GM23248 (cell line): Measurements from ENCODE around the gene CHCHD3. TPM values are rescaled to one million over a fixed set of nuclear protein-coding genes. Genes with fewer than 3 reads are reported as not detected.
"Not testable (repeated sequence)": the region's sequence is repeated elsewhere in the genome, so short reads cannot be mapped to it uniquely, and the experiment has no call there.

Experiments used
- DNase-seq: peaks from one replicate; pipeline ENCODE4 v3.0.0-alpha.2; 2015
- H2AFZ ChIP-seq: fragments of 200-600 bp; sonication (generic); 2 replicates; pipeline ENCODE4 v1.6.1; 2016; ENCODE audit warnings: antibody characterized with exemption
- H3F3A ChIP-seq: fragments of 200-600 bp; sonication (generic); 2 replicates; pipeline ENCODE4 v1.6.1; 2016; ENCODE audit warnings: mild to moderate bottlenecking, antibody characterized with exemption, mixed run types; ENCODE audit not compliant: insufficient read depth
- H3K27ac ChIP-seq: fragments of 200-600 bp; sonication (generic); 2 replicates; pipeline ENCODE4 v1.5.1; 2016; ENCODE audit warnings: mild to moderate bottlenecking
- H3K27me3 ChIP-seq: fragments of 200-600 bp; sonication (generic); replicated peaks from 2 replicates; pipeline ENCODE4 v1.6.1; 2016; ENCODE audit warnings: mild to moderate bottlenecking; ENCODE audit not compliant: insufficient read depth
- H3K36me3 ChIP-seq: fragments of 200-600 bp; sonication (generic); 2 replicates; pipeline ENCODE4 v1.6.1; 2016; ENCODE audit warnings: low read depth, mild to moderate bottlenecking
- H3K4me1 ChIP-seq: fragments of 200-600 bp; sonication (generic); 2 replicates; pipeline ENCODE4 v1.6.1; 2016; ENCODE audit warnings: mild to moderate bottlenecking; ENCODE audit not compliant: insufficient read depth
- H3K4me2 ChIP-seq: fragments of 200-600 bp; sonication (generic); one replicate; pipeline ENCODE4 v1.6.1; 2016; ENCODE audit warnings: mild to moderate bottlenecking; ENCODE audit not compliant: unreplicated experiment
- H3K4me3 ChIP-seq: fragments of 200-600 bp; sonication (generic); 2 replicates; pipeline ENCODE4 v1.5.1; 2016; ENCODE audit warnings: mild to moderate bottlenecking
- H3K79me2 ChIP-seq: fragments of 200-600 bp; sonication (generic); 2 replicates; pipeline ENCODE4 v1.6.1; 2016; ENCODE audit warnings: mild to moderate bottlenecking; ENCODE audit not compliant: insufficient read depth
- H3K9ac ChIP-seq: fragments of 200-600 bp; sonication (generic); 2 replicates; pipeline ENCODE4 v1.6.1; 2016; ENCODE audit warnings: mild to moderate bottlenecking
- H3K9me2 ChIP-seq: fragments of 200-600 bp; sonication (generic); 2 replicates; pipeline ENCODE4 v1.6.1; 2016; ENCODE audit warnings: mixed run types, mild to moderate bottlenecking, moderate library complexity; ENCODE audit not compliant: insufficient read depth
- H3K9me3 ChIP-seq: fragments of 200-600 bp; sonication (generic); one replicate; pipeline ENCODE4 v1.6.1; 2017; ENCODE audit warnings: low read depth
- H4K20me1 ChIP-seq: fragments of 200-600 bp; sonication (generic); 2 replicates; pipeline ENCODE4 v1.6.0; 2016; ENCODE audit not compliant: insufficient read depth
- EZH2 ChIP-seq: fragments of 200-600 bp; sonication (generic); IDR thresholded peaks from 2 replicates; pipeline ENCODE4 v1.6.1; 2018; ENCODE audit warnings: antibody characterized with exemption, mild to moderate bottlenecking; ENCODE audit not compliant: insufficient read depth, poor library complexity, severe bottlenecking
- EZH2phosphoT487 ChIP-seq: fragments of 200-600 bp; sonication (generic); IDR thresholded peaks from 2 replicates; pipeline ENCODE4 v1.6.1; 2018; ENCODE audit warnings: antibody characterized with exemption, moderate library complexity, mild to moderate bottlenecking, low read depth; ENCODE audit not compliant: insufficient read depth
- WGBS, 2 experiments: methylation state at CpG; one replicate each; pipeline ENCODE4 v1.1.6; 2015 to 2017; ENCODE audit warnings: low lambda C conversion rate in 2 of 2, low coverage in 1 of 2; ENCODE audit errors: missing lambda C conversion rate in 2 of 2; 5-methylcytosine and 5-hydroxymethylcytosine counted together
- in situ Hi-C: fragments of 300-500 bp; cut with MboI; formaldehyde crosslinking; loops from 2 replicates; pipeline ENCODE4 v1.15.0; 2020
- polyA plus RNA-seq: library from polyadenylated mRNA; unstranded; fragments of >200 nt; fragmentation: Nextera tagmentation; extraction: Ambion mirVana; gene quantifications from 2 replicates; pipeline ENCODE4 v1.2.1, GENCODE V29; 2016
- total RNA-seq: library from RNA; depleted of rRNA; stranded (reverse); fragments of >200 nt; shearing (Covaris generic); gene quantifications from 2 replicates; pipeline ENCODE4 v1.2.3, GENCODE V29; 2014

The CHCHD3 gene
- total and polyA plus RNA-seq, 2 experiments from 2014 or later, result 43.7 to 66.1 TPM

GRCh38 chr7:132979524-132979923 lies 102.4 kb downstream of the CHCHD3 start:
- Histone ChIP-seq H3K4me3 (no peak overlapping the region), H3K36me3 (no peaks in the 10 kb centered on the region), H3K27ac (no peak overlapping the region), H3K79me2 (peaks cover 40% of the 10 kb centered on the region), H3K9me2 (no peaks in the 10 kb centered on the region), H3K9ac (no peak overlapping the region), H2AFZ (no peak overlapping the region), H3F3A (no peaks in the 10 kb centered on the region), H4K20me1 (no peaks in the 10 kb centered on the region), H3K9me3 (no peaks in the 10 kb centered on the region), H3K4me1 (no peaks in the 10 kb centered on the region), H3K4me2 (no peak overlapping the region), H3K27me3 (no peaks in the 10 kb centered on the region)
- TF ChIP-seq EZH2, result no peak
- no peak for TF ChIP-seq EZH2phosphoT487
- DNase-seq, result no peak
- in situ Hi-C loops, result no loop called here

GRCh38 chr7:132977234-132977633 lies 104.7 kb downstream of the CHCHD3 start:
- no peak overlapping the region for H2AFZ ChIP-seq
- H3K4me3 ChIP-seq, result no peak overlapping the region
- DNase-seq, result no peak
- no peak overlapping the region for H3K9ac ChIP-seq
- H3F3A ChIP-seq, result no peaks in the 10 kb centered on the region
- no peaks in the 10 kb centered on the region for H3K4me1 ChIP-seq
- H3K4me2 ChIP-seq, result no peak overlapping the region
- no peaks in the 10 kb centered on the region for H4K20me1 ChIP-seq
- no peak overlapping the region for H3K27ac ChIP-seq
- in situ Hi-C loops, result no loop called here
- H3K79me2 ChIP-seq, result peaks cover 34% of the 10 kb centered on the region
- no peaks in the 10 kb centered on the region for H3K27me3 ChIP-seq
- no peak for TF ChIP-seq EZH2phosphoT487
- TF ChIP-seq EZH2, result no peak
- H3K9me3 ChIP-seq, result no peaks in the 10 kb centered on the region
- 79 to 81% methylated on average over 1 of the region's 1 CpG for WGBS, 2 experiments
- H3K9me2 ChIP-seq, result no peaks in the 10 kb centered on the region
- H3K36me3 ChIP-seq, result peaks cover 7% of the 10 kb centered on the region

GRCh38 chr7:132972745-132973144 lies 109.1 kb downstream of the CHCHD3 start:
- no peaks in the 10 kb centered on the region for H3F3A ChIP-seq
- H3K27ac ChIP-seq, result no peak overlapping the region
- no peaks in the 10 kb centered on the region for H3K9me2 ChIP-seq
- H3K4me3 ChIP-seq, result no peak overlapping the region
- in situ Hi-C loops, result no loop called here
- H3K27me3 ChIP-seq, result no peaks in the 10 kb centered on the region
- 85 to 89% methylated on average over 1 of the region's 1 CpG for WGBS, 2 experiments
- no peak overlapping the region for H3K4me2 ChIP-seq
- H4K20me1 ChIP-seq, result no peaks in the 10 kb centered on the region
- H3K36me3 ChIP-seq, result peaks cover 7% of the 10 kb centered on the region
- H3K79me2 ChIP-seq, result peaks cover 17% of the 10 kb centered on the region
- no peaks in the 10 kb centered on the region for H3K9me3 ChIP-seq
- TF ChIP-seq EZH2phosphoT487 (no peak), EZH2 (no peak)
- no peak overlapping the region for H2AFZ ChIP-seq
- DNase-seq, result no peak
- no peak overlapping the region for H3K9ac ChIP-seq
- no peaks in the 10 kb centered on the region for H3K4me1 ChIP-seq

GRCh38 chr7:132970257-132970656 lies 111.6 kb downstream of the CHCHD3 start:
- peaks cover 11% of the 10 kb centered on the region for H3K79me2 ChIP-seq
- H3K9me2 ChIP-seq, result no peaks in the 10 kb centered on the region
- no peak overlapping the region for H3K9ac ChIP-seq
- no peaks in the 10 kb centered on the region for H3F3A ChIP-seq
- H3K27ac ChIP-seq, result no peak overlapping the region
- H3K4me3 ChIP-seq, result no peak overlapping the region
- no peak overlapping the region for H2AFZ ChIP-seq
- no peak overlapping the region for H3K4me2 ChIP-seq
- no peaks in the 10 kb centered on the region for H3K9me3 ChIP-seq
- DNase-seq, result no peak
- TF ChIP-seq EZH2phosphoT487, result no peak
- no peak for TF ChIP-seq EZH2
- in situ Hi-C loops, result no loop called here
- no peaks in the 10 kb centered on the region for H4K20me1 ChIP-seq
- peaks cover 7% of the 10 kb centered on the region for H3K36me3 ChIP-seq
- H3K27me3 ChIP-seq, result no peaks in the 10 kb centered on the region
- WGBS, 2 experiments, result 96 to 100% methylated on average over 1 of the region's 1 CpG
- H3K4me1 ChIP-seq, result no peaks in the 10 kb centered on the region

GRCh38 chr7:132969520-132969919 lies 112.4 kb downstream of the CHCHD3 start:
- no peak for DNase-seq
- H3K4me2 ChIP-seq, result no peak overlapping the region
- H3K36me3 ChIP-seq, result peaks cover 7% of the 10 kb centered on the region
- H3K27ac ChIP-seq, result no peak overlapping the region
- H3K79me2 ChIP-seq, result peaks cover 18% of the 10 kb centered on the region
- no peak overlapping the region for H2AFZ ChIP-seq
- TF ChIP-seq EZH2, result no peak
- TF ChIP-seq EZH2phosphoT487, result no peak
- H3F3A ChIP-seq, result no peaks in the 10 kb centered on the region
- no peaks in the 10 kb centered on the region for H3K9me2 ChIP-seq
- H3K4me1 ChIP-seq, result no peaks in the 10 kb centered on the region
- no peak overlapping the region for H3K4me3 ChIP-seq
- WGBS, 2 experiments, result 78 to 93% methylated on average over 1 of the region's 1 CpG
- in situ Hi-C loops, result no loop called here
- no peaks in the 10 kb centered on the region for H3K27me3 ChIP-seq
- no peak overlapping the region for H3K9ac ChIP-seq
- H4K20me1 ChIP-seq, result no peaks in the 10 kb centered on the region
- H3K9me3 ChIP-seq, result no peaks in the 10 kb centered on the region

GRCh38 chr7:132967470-132967848 lies 114.4 kb downstream of the CHCHD3 start:
- H3K79me2 ChIP-seq, result peaks cover 19% of the 10 kb centered on the region
- H3F3A ChIP-seq, H3K36me3 ChIP-seq, H3K9me2 ChIP-seq, H3K4me2 ChIP-seq, H3K4me1 ChIP-seq, H3K27ac ChIP-seq, DNase-seq, H3K9ac ChIP-seq, H3K4me3 ChIP-seq, H3K9me3 ChIP-seq, H4K20me1 ChIP-seq, H2AFZ ChIP-seq, H3K27me3 ChIP-seq, in situ Hi-C loops: not testable (repeated sequence)
- 90 to 91% methylated on average over 4 of the region's 4 CpGs for WGBS, 2 experiments
